Sigmoid colon (tissue), 7 donors: Measurements from ENCODE around the gene GLI3. TPM values are rescaled to one million over a fixed set of nuclear protein-coding genes. Genes with fewer than 3 reads are reported as not detected.

Experiments
- DNase-seq: peaks from one replicate; pipeline ENCODE4 v3.0.0-alpha.2; 2019
- H3K27ac ChIP-seq, 4 donors: fragments of 200-600 bp; sonication (generic); one replicate each; pipeline ENCODE4 v1.5.1; 2016 to 2019; ENCODE audit warnings: mild to moderate bottlenecking in 1 of 4
- H3K27me3 ChIP-seq, 3 donors: fragments of 200-600 bp; sonication (generic); one replicate each; pipeline ENCODE4 v1.5.1; 2019; ENCODE audit warnings: mild to moderate bottlenecking in 1 of 3
- H3K36me3 ChIP-seq, 4 donors: fragments of 200-600 bp; sonication (generic); one replicate each; pipeline ENCODE4 v1.5.1; 2016 to 2019
- H3K4me1 ChIP-seq, 4 donors: fragments of 200-600 bp; sonication (generic); one replicate each; pipeline ENCODE4 v1.5.1; 2017 to 2019
- H3K4me3 ChIP-seq, 4 donors: fragments of 200-600 bp; sonication (generic); one replicate each; pipeline ENCODE4 v1.5.1; 2017 to 2019; ENCODE audit warnings: mild to moderate bottlenecking in 2 of 4, moderate library complexity in 1 of 4
- H3K9me3 ChIP-seq, 4 donors: fragments of 200-600 bp in 3 of 4; sonication (generic) in 3 of 4; one replicate each; pipeline versions ENCODE4 v1.5.1 to v1.6.1; 2013 to 2019
- EP300 ChIP-seq, 4 donors: sonication (generic); formaldehyde crosslinking; IDR thresholded peaks; one replicate each; pipeline ENCODE4 v1.6.1; 2017; ENCODE audit warnings: antibody characterized with exemption in 4 of 4
- POLR2A ChIP-seq, 2 donors: fragments of 450-650 bp; IDR thresholded peaks; one replicate each; pipeline ENCODE4 v1.6.1; 2016; ENCODE audit warnings: antibody characterized with exemption in 2 of 2, mild to moderate bottlenecking in 2 of 2, moderate library complexity in 2 of 2
- POLR2AphosphoS5 ChIP-seq, 4 donors: sonication (generic); formaldehyde crosslinking; IDR thresholded peaks; one replicate each; pipeline ENCODE4 v1.6.1; 2017; ENCODE audit warnings: antibody characterized with exemption in 4 of 4
- WGBS, 2 donors: extraction: QIAGEN DNeasy Blood & Tissue Kit; methylation state at CpG; one replicate each; pipeline ENCODE4 v1.1.7; 2013; 5-methylcytosine and 5-hydroxymethylcytosine counted together
- intact Hi-C: fragments of 100-400 bp; cut with DNase I; formaldehyde crosslinking; loops from one replicate; pipeline ENCODE4 v1.15.1; 2023
- polyA plus RNA-seq, 3 donors: library from polyadenylated mRNA; stranded (reverse); fragments of 200-250 nt; gene quantifications; one replicate each; pipeline ENCODE4 v1.2.3, GENCODE V29; 2013
- total RNA-seq, 4 donors: library from RNA; depleted of rRNA; stranded (reverse); fragments of >200 nt; gene quantifications; one replicate each; pipeline ENCODE4 v1.1.0, GENCODE V29; 2016
- TF ChIP-seq, protein P1 (sequence below), 4 experiments: fragments of 450-650 bp in 3 of 4; fragments of 200-600 bp in 1 of 4; IDR thresholded peaks; one replicate each; pipeline ENCODE4 v1.5.1; 2016 to 2019; ENCODE audit warnings: antibody characterized with exemption in 4 of 4, mild to moderate bottlenecking in 3 of 4, moderate library complexity in 2 of 4
- donor health status: healthy with polysubstance abuse.
- donor health status: Bipolar disorder and iron deficiency.
- donor health status: healthy.

Gene GLI3
- total and polyA plus RNA-seq, 7 donors: 0.23 to 31.6 (median 17.2) TPM

DNA sequence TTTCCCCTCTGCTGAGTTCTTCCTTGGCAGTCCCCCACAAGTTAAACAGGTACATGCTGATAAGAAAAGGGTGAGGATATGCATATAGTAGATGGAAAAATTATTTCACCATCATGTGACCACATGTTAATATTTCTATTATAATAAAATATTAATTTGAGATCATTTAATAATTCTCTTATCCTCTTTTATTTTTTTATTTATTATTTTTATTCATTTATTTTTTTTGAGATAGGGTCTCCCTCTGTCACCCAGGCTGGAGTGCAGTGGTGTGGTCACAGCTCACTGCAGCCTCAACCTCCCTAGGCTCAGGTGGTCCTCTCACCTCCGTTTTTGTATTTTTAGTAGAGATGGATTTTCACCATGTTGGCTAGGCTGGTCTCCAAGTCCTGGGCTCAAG lies 11.6 kb upstream of the GLI3 start:
- H3K4me3 ChIP-seq: no peak overlapping the region
- WGBS, 2 donors: 85 to 98% methylated on average over 1 of the region's 1 CpG
- H3K27me3 ChIP-seq: no peaks in the 10 kb centered on the region
- H3K36me3 ChIP-seq: no peaks in the 10 kb centered on the region
- H3K4me1 ChIP-seq: peaks cover 0 to 7% (median 3%) of the 10 kb centered on the region in 4 donors
- intact Hi-C loops: no loop called here
- no peak for DNase-seq
- H3K9me3 ChIP-seq: no peaks in the 10 kb centered on the region
- no peak overlapping the region for H3K27ac ChIP-seq
- TF ChIP-seq POLR2AphosphoS5 (IDR thresholded peaks at IDR 0.05): no peak
- TF ChIP-seq POLR2A (IDR thresholded peaks at IDR 0.05): no peak
- no peak for TF ChIP-seq EP300 (IDR thresholded peaks at IDR 0.05)
- TF ChIP-seq, protein P1, sequence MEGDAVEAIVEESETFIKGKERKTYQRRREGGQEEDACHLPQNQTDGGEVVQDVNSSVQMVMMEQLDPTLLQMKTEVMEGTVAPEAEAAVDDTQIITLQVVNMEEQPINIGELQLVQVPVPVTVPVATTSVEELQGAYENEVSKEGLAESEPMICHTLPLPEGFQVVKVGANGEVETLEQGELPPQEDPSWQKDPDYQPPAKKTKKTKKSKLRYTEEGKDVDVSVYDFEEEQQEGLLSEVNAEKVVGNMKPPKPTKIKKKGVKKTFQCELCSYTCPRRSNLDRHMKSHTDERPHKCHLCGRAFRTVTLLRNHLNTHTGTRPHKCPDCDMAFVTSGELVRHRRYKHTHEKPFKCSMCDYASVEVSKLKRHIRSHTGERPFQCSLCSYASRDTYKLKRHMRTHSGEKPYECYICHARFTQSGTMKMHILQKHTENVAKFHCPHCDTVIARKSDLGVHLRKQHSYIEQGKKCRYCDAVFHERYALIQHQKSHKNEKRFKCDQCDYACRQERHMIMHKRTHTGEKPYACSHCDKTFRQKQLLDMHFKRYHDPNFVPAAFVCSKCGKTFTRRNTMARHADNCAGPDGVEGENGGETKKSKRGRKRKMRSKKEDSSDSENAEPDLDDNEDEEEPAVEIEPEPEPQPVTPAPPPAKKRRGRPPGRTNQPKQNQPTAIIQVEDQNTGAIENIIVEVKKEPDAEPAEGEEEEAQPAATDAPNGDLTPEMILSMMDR (IDR thresholded peaks at IDR 0.05): no peak

DNA sequence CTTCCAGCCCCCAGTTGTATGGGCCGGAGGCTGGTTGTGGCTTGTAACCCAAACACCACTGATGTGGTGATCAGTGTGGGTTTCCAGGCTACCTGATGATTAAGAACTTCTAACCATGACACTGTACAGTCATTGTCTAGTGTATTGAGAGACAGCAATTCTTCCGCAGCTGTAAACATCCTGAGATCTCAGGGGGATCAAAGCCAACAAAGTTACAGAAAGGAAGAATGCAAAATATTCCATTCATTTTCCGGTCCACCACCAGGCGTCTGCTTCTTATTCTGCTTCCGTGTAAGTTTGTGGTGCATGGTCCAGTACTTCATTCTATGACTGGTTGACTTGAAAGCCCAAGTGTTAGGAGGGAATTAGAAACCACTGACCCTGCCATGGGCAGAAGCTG lies 10.3 kb upstream of the GLI3 start:
- no peak for DNase-seq
- intact Hi-C loops: no loop called here
- TF ChIP-seq EP300 (IDR thresholded peaks at IDR 0.05): no peak
- TF ChIP-seq, protein P1 (IDR thresholded peaks at IDR 0.05): peak in 1 of 4 experiments; percentile 40
- Histone ChIP-seq H3K27me3 (no peaks in the 10 kb centered on the region), H3K9me3 (no peaks in the 10 kb centered on the region), H3K4me1 (peaks cover 0 to 7% (median 3%) of the 10 kb centered on the region in 4 donors), H3K27ac (no peak overlapping the region), H3K36me3 (no peaks in the 10 kb centered on the region), H3K4me3 (no peak overlapping the region)
- 86% methylated on average over 5 of the region's 5 CpGs for WGBS, 2 donors

DNA sequence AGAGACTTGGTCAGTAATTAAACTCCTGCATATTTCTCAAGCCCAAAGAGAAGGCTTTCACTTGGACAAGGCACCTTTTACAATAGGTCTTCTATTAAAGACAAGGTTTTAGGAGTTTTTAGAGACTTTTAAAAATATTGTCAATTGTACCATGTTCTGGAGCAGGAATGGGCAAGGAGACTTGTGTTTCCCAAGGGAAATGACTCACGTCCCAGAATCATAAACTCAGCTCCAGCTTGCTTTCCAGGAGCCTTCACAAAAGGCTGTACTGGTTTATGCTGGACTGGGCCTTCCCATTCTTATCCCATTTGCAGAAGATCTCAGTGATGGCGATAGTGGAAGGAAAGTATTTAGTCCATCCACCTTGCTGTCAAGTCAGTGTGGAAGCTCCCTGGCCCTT lies 7.8 kb upstream of the GLI3 start:
- peaks cover 0 to 7% (median 3%) of the 10 kb centered on the region in 4 donors for H3K4me1 ChIP-seq
- no peak overlapping the region for H3K4me3 ChIP-seq
- H3K9me3 ChIP-seq: no peaks in the 10 kb centered on the region
- intact Hi-C loops: no loop called here
- no peak overlapping the region for H3K27ac ChIP-seq
- 81% methylated on average over 2 of the region's 2 CpGs for WGBS, 2 donors
- H3K27me3 ChIP-seq: no peaks in the 10 kb centered on the region
- no peak for DNase-seq
- no peaks in the 10 kb centered on the region for H3K36me3 ChIP-seq
- TF ChIP-seq POLR2AphosphoS5 (IDR thresholded peaks at IDR 0.05): no peak
- TF ChIP-seq, protein P1 (IDR thresholded peaks at IDR 0.05): no peak
- TF ChIP-seq POLR2A (IDR thresholded peaks at IDR 0.05): no peak
- no peak for TF ChIP-seq EP300 (IDR thresholded peaks at IDR 0.05)

DNA sequence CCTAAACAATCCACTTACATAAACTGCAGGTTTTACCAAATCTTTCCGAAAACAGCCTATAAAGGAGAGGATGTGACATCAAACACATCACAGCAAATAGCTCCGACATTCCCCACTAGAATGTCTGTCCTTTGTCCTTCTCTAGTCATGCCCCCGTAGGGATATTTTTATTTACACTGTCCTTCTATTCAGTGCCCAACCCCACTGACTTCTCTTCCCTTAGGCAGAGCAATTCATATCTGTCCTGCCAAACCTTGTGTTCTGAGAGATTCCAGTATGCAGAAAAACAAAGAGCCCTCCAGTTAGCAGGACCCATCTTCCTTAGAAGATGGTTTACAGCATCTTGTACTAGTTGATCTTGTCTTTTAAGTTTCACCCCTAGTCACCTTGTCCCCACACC lies 5.4 kb upstream of the GLI3 start:
- 70 to 80% methylated on average over 3 of the region's 3 CpGs for WGBS, 2 donors
- TF ChIP-seq POLR2AphosphoS5 (IDR thresholded peaks at IDR 0.05) (no peak), EP300 (IDR thresholded peaks at IDR 0.05) (no peak), POLR2A (IDR thresholded peaks at IDR 0.05) (no peak)
- TF ChIP-seq, protein P1 (IDR thresholded peaks at IDR 0.05): no peak
- Histone ChIP-seq H3K4me1 (peaks cover 0 to 19% (median 15%) of the 10 kb centered on the region in 4 donors), H3K36me3 (no peaks in the 10 kb centered on the region), H3K27ac (no peak overlapping the region), H3K9me3 (no peaks in the 10 kb centered on the region), H3K4me3 (no peak overlapping the region), H3K27me3 (no peaks in the 10 kb centered on the region)
- DNase-seq: no peak
- intact Hi-C loops: no loop called here

DNA sequence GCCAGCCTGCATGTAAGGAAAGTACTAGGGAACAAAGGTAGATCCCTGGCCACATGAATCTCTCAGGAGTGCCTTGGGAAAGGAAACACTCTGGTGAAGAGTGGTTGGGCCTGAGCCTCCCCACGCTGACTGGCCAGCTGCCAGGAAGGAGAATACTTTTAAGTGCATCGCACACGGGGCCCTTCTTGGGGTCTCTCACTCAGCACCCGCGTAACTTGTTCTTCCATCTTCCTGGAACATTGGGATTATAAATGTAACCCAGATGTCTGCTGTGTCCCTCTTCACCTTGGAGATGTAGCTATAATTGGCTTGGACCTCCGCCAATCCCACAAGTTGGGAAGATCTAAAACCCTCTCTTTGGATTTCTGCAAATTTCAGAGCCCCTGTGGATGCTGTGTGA lies 4.4 kb upstream of the GLI3 start:
- TF ChIP-seq EP300 (IDR thresholded peaks at IDR 0.05) (no peak), POLR2AphosphoS5 (IDR thresholded peaks at IDR 0.05) (no peak), POLR2A (IDR thresholded peaks at IDR 0.05) (no peak)
- TF ChIP-seq, protein P1 (IDR thresholded peaks at IDR 0.05): no peak

More for the DNA sequence above, 4.4 kb upstream of the GLI3 start:
- 79 to 80% methylated on average over 6 of the region's 6 CpGs for WGBS, 2 donors
- Histone ChIP-seq H3K36me3 (no peaks in the 10 kb centered on the region), H3K4me3 (no peak overlapping the region), H3K27me3 (no peaks in the 10 kb centered on the region), H3K27ac (no peak overlapping the region), H3K4me1 (peaks cover 0 to 15% (median 13%) of the 10 kb centered on the region in 4 donors), H3K9me3 (no peaks in the 10 kb centered on the region)
- peak; percentile 62 for DNase-seq
- intact Hi-C loops: no loop called here
